Thyroid gland (tissue), 4 donors: ENCODE measurements around the gene MSH3. TPM values are rescaled to one million over a fixed set of nuclear protein-coding genes. Genes with fewer than 3 reads are reported as not detected.

Experiments
- DNase-seq, 2 donors: peaks; one replicate each; pipeline ENCODE4 v3.0.0-alpha.2; 2019
- H3K27ac ChIP-seq, 3 donors: fragments of 200-600 bp; sonication (generic); 1 replicate in 2 of 3; 2 replicates in 1 of 3; pipeline ENCODE4 v1.5.1; 2016 to 2019; ENCODE audit warnings: mild to moderate bottlenecking in 1 of 3, moderate library complexity in 1 of 3
- H3K27me3 ChIP-seq: fragments of 200-600 bp; sonication (generic); one replicate; pipeline ENCODE4 v1.5.1; 2019
- H3K36me3 ChIP-seq, 2 donors: fragments of 200-600 bp; sonication (generic); one replicate each; pipeline ENCODE4 v1.5.1; 2016 to 2019
- H3K4me1 ChIP-seq, 2 donors: fragments of 200-600 bp; sonication (generic); one replicate each; pipeline ENCODE4 v1.5.1; 2017 to 2019
- H3K4me3 ChIP-seq, 3 donors: fragments of 200-600 bp; sonication (generic); replicated peaks in 1 of 3; 1 replicate in 2 of 3; 2 replicates in 1 of 3; pipeline ENCODE4 v1.5.1; 2016; ENCODE audit warnings: mild to moderate bottlenecking in 1 of 3
- H3K9me3 ChIP-seq: fragments of 200-600 bp; sonication (generic); one replicate; pipeline ENCODE4 v1.5.1; 2017
- POLR2A ChIP-seq, 2 donors: fragments of 450-650 bp; IDR thresholded peaks; one replicate each; pipeline ENCODE4 v1.6.1; 2017; ENCODE audit warnings: antibody characterized with exemption in 2 of 2, mild to moderate bottlenecking in 2 of 2, moderate library complexity in 1 of 2
- WGBS, 2 donors: methylation state at CpG; one replicate each; pipeline ENCODE4 v1.1.5; 2017; 5-methylcytosine and 5-hydroxymethylcytosine counted together
- intact Hi-C: fragments of 100-400 bp; cut with DNase I; formaldehyde crosslinking; loops from one replicate; pipeline ENCODE4 v1.15.1; 2023
- total RNA-seq, 4 donors: library from RNA; depleted of rRNA; stranded (reverse); fragments of >200 nt; gene quantifications; one replicate each; pipeline ENCODE4 v1.2.3, GENCODE V29; 2016
- TF ChIP-seq, protein P1 (sequence below), 6 experiments: fragments of 200-600 bp in 3 of 6; fragments of 450-650 bp in 3 of 6; sonication (generic) in 3 of 6; IDR thresholded peaks; one replicate each; pipeline ENCODE4 v1.5.1; 2016 to 2019; ENCODE audit warnings: antibody characterized with exemption in 6 of 6, mild to moderate bottlenecking in 2 of 6, inconsistent platforms in 1 of 6, moderate library complexity in 1 of 6

The MSH3 gene
- total RNA-seq, 4 donors from 2014 or later = 25.9 to 45.0 (median 26.1) TPM

DNA sequence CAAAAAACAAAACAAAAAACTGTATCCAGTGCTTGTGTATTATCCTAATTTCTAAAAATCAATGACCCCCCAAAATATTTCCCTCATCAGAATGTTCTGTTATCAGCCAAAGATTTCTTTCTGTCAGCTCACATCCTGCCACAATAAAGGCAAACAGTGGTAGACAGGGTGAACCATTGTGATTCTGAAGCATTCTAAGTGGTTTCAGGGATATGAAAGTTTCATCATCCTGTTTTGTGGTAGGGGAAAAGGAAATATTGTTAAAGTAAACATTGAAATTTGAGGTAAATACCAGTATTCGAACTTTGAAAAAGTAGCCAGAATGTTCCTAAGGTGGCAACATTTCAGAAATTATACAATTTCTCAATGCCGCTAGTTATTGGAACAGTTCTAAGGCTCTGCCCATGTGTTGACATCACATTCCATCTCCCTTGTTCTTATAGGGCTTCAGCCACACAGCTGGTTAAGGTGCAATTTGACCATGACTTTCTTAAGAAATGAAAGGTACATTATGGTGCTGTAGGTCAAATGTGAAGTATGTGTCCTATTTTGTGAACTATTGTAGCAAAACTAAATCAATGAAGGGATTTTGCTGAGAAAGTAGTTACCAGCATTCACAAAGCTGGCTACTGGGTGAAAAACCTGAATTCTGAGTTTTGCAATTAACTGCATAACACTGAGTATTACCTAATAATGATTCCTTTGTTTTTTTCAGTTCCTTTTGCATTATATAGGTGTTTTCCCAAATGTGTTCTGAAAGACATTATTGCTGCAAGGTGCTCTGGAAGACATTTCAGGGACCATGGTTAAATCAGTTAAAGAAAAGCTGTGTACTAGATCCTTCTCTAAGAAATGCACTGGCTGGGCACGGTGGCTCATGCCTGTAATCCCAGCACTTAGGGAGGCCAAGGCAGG is 198.1 kb downstream of the MSH3 start:
- H3K27me3 ChIP-seq = no peaks in the 10 kb centered on the region
- H3K9me3 ChIP-seq = no peaks in the 10 kb centered on the region
- no peaks in the 10 kb centered on the region for H3K36me3 ChIP-seq
- 87 to 95% methylated on average over 3 of the region's 3 CpGs for WGBS, 2 donors
- no peak overlapping the region for H3K27ac ChIP-seq
- no peak for DNase-seq
- TF ChIP-seq, protein P1, sequence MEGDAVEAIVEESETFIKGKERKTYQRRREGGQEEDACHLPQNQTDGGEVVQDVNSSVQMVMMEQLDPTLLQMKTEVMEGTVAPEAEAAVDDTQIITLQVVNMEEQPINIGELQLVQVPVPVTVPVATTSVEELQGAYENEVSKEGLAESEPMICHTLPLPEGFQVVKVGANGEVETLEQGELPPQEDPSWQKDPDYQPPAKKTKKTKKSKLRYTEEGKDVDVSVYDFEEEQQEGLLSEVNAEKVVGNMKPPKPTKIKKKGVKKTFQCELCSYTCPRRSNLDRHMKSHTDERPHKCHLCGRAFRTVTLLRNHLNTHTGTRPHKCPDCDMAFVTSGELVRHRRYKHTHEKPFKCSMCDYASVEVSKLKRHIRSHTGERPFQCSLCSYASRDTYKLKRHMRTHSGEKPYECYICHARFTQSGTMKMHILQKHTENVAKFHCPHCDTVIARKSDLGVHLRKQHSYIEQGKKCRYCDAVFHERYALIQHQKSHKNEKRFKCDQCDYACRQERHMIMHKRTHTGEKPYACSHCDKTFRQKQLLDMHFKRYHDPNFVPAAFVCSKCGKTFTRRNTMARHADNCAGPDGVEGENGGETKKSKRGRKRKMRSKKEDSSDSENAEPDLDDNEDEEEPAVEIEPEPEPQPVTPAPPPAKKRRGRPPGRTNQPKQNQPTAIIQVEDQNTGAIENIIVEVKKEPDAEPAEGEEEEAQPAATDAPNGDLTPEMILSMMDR (IDR thresholded peaks at IDR 0.05) = no peak
- no peak for TF ChIP-seq POLR2A (IDR thresholded peaks at IDR 0.05)
- intact Hi-C loops = no loop called here
- H3K4me1 ChIP-seq = no peaks in the 10 kb centered on the region
- no peak overlapping the region for H3K4me3 ChIP-seq

DNA sequence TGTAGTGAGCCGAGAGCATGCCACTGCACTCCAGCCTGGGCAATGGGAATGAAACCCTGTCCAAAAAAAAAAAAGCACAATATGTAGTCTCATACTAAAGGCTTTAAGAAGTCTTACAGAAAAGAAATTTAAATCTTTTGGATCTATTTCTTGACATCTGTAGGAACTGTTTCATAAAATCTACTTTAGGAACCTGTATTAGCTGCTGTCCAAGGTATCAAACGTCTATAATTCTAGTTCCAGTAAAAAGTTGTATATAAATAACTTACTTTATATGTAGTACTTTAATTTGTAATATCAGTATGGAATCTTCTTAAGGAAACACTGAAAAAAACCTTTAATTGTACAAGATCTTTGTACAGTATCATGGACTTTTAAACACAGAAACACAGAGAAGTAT is 199.0 kb downstream of the MSH3 start:
- H3K4me3 ChIP-seq = no peak overlapping the region
- no peak overlapping the region for H3K27ac ChIP-seq
- H3K27me3 ChIP-seq = no peaks in the 10 kb centered on the region
- no peaks in the 10 kb centered on the region for H3K9me3 ChIP-seq
- intact Hi-C loops = no loop called here
- H3K4me1 ChIP-seq = no peaks in the 10 kb centered on the region
- 87 to 94% methylated on average over 2 of the region's 2 CpGs for WGBS, 2 donors
- TF ChIP-seq, protein P1 (IDR thresholded peaks at IDR 0.05) = no peak
- TF ChIP-seq POLR2A (IDR thresholded peaks at IDR 0.05) = no peak
- no peaks in the 10 kb centered on the region for H3K36me3 ChIP-seq
- DNase-seq = no peak

DNA sequence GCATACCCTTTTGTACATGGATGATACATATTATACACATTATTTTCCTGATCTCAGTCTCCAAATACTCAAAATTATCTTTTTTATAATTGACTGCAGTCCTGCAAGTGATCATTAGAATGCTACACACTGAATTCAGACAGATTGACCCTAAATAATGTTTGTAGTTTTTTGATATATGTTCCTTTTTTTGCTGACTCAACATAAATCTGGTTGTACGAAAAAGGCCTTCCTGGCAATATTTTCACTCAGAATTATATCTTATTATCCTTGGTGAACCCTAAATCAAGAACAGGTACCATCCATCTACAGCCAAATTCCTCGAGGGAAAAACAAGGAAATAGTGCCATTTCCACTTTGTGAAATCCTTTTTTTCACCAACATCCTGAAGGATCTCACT is 200.1 kb downstream of the MSH3 start:
- Histone ChIP-seq H3K4me1 (no peaks in the 10 kb centered on the region), H3K36me3 (no peaks in the 10 kb centered on the region), H3K27ac (no peak overlapping the region), H3K4me3 (no peak overlapping the region), H3K9me3 (no peaks in the 10 kb centered on the region), H3K27me3 (no peaks in the 10 kb centered on the region)
- 90 to 92% methylated on average over 2 of the region's 2 CpGs for WGBS, 2 donors
- TF ChIP-seq, protein P1 (IDR thresholded peaks at IDR 0.05) = no peak
- TF ChIP-seq POLR2A (IDR thresholded peaks at IDR 0.05) = no peak
- no peak for DNase-seq
- intact Hi-C loops = no loop called here

DNA sequence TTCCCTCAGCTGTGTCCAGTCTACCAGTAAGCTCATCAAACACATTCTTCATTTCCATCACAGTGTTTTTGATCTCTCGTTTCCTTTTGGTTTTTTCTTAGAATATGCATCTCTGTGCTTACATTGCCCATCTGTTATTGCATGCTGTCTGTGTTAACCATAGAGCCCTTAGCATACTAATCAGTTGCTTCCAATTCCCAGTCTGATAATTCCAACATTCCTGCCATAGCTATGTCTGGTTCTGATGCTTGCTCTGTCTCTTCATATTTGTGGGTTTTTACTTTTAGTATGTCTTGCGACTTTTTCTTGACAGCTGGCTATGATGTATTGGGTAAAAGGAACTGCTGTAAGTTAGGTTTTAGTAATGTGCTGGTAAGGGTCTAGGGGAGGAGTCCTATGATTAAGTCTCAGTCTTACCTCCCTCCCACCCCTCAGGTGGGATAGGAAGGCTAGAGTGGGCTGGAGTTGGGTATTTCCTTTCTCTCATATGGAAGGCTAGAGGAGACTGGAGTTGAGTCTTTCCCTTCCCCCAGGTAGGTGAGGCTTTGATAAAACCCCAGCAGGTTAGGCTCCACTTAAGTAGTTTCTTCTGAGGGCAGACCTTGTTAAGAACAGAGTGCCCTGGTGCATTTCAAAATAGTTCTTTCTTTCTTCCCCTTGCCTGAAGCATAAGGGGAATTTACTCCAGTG is 206.6 kb downstream of the MSH3 start:
- no peak overlapping the region for H3K4me3 ChIP-seq
- WGBS, 2 donors = 89 to 90% methylated on average over 2 of the region's 2 CpGs
- DNase-seq = no peak
- no peaks in the 10 kb centered on the region for H3K27me3 ChIP-seq
- H3K9me3 ChIP-seq = no peaks in the 10 kb centered on the region
- no peaks in the 10 kb centered on the region for H3K4me1 ChIP-seq
- TF ChIP-seq, protein P1 (IDR thresholded peaks at IDR 0.05) = no peak
- no peak for TF ChIP-seq POLR2A (IDR thresholded peaks at IDR 0.05)
- no peaks in the 10 kb centered on the region for H3K36me3 ChIP-seq
- intact Hi-C loops = no loop called here
- H3K27ac ChIP-seq = no peak overlapping the region

DNA sequence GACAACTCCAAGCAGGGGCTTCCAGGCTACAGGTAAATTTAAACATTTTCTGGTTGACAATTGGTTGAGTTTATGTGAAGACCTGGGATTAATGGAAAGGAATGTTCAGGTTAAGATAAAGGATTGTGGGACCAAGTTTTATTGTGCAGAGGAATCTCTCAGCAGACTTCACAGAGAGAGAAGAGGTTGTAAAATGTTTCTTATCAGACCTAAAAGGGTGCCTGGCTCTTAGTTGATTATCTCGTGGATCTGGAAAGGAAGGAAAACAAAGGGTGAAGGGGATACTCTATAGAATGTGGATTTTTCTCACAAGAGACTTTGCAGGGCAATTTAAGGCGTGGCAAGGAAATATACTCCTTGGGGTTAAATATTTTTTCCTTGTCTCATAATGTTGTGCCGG is 209.3 kb downstream of the MSH3 start:
- intact Hi-C loops = no loop called here
- DNase-seq = no peak
- Histone ChIP-seq H3K9me3 (no peaks in the 10 kb centered on the region), H3K4me1 (no peaks in the 10 kb centered on the region), H3K27me3 (no peaks in the 10 kb centered on the region), H3K27ac (no peak overlapping the region), H3K4me3 (no peak overlapping the region), H3K36me3 (peaks cover 0 to 4% of the 10 kb centered on the region in 2 donors)
- 88% methylated on average over 3 of the region's 3 CpGs for WGBS, 2 donors
- TF ChIP-seq POLR2A (IDR thresholded peaks at IDR 0.05) = no peak
- TF ChIP-seq, protein P1 (IDR thresholded peaks at IDR 0.05) = no peak
